ENCODE measurements around the gene ANO7. TPM values are rescaled to one million over a fixed set of nuclear protein-coding genes. Genes with fewer than 3 reads are reported as not detected.
A peak's percentile ranks its signal among the peaks of the same experiment; 100 is the strongest.
"Not testable (repeated sequence)": the region's sequence is repeated elsewhere in the genome, so short reads cannot be mapped to it uniquely, and the experiment has no call there.

ANO7 gene
- total RNA-seq, 1 experiment from 2014 or later: 5.2 TPM

DNA sequence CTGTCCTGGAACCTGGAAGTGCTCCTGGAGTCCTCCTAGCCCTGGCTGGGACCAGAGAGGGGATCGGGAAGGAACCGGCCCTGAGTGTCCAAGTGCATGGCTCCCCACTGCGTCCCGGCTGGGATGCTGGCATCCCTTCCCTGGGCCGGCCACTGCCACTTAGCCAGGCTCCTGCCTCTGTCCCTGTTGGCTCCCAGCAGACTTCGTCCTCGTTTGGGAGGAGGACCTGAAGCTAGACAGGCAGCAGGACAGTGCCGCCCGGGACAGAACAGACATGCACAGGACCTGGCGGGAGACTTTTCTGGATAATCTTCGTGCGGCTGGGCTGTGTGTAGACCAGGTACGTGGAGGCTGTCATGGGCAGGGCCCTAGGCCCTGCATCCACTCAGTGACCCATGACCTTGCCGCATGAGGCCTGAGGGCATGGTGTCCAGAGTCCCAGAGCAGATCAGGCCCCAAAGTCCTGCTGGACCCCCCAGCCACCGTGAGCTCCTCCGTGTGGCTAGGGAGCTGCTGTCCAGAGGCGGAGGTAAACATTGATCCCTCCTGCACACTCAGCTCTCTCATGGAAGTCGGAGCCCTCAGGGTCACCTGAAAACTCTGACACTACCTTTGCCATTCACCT is 7.1 kb downstream of the ANO7 start:
- Mint-ChIP-seq H3K27ac (no peak overlapping the region), H3K4me1 (peaks cover 0 to 4% of the 10 kb centered on the region in 2 experiments; a peak in 1 of 4 replicates), H3K9me3 (no peaks in the 10 kb centered on the region), H3K36me3 (ENCODE audit: insufficient read depth in 1 of 3, low read depth in 3 of 3) (no peaks in the 10 kb centered on the region), H3K4me3 (no peak overlapping the region), H3K27me3 (ENCODE audit: low read depth) (no peaks in the 10 kb centered on the region; the same call in 1 of the 2 replicates)
- no peak overlapping the region for H2AFZ ChIP-seq (ENCODE audit: low read length)
- peak; percentile 24 for DNase-seq
- H3K4ac ChIP-seq (ENCODE audit: low read depth, low read length): no peak overlapping the region
- no peaks in the 10 kb centered on the region for H3K9me3 ChIP-seq (ENCODE audit: control insufficient read depth, low read depth, low read length)
- H3K27me3 ChIP-seq (ENCODE audit: insufficient read depth, low read length): no peaks in the 10 kb centered on the region
- H3K9ac ChIP-seq (ENCODE audit: extremely low read depth, insufficient read length, low read length): no peak overlapping the region
- H3K4me2 ChIP-seq (ENCODE audit: insufficient read depth, insufficient read length, low read length): no peak overlapping the region
- H4K91ac ChIP-seq (ENCODE audit: insufficient read length, low read depth, low read length): no peak overlapping the region
- TF ChIP-seq CTCF (conservative IDR thresholded peaks at IDR 0.05): no peak
- no peak overlapping the region for H3K23ac ChIP-seq (ENCODE audit: insufficient read length, low read depth, low read length)
- H2BK12ac ChIP-seq (ENCODE audit: insufficient read length, low read depth, low read length): no peak overlapping the region
- no peaks in the 10 kb centered on the region for H3K79me2 ChIP-seq (ENCODE audit: insufficient read depth, low read length)
- no peak overlapping the region for H4K5ac ChIP-seq (ENCODE audit: insufficient read length, low read depth, low read length)
- no peaks in the 10 kb centered on the region for H4K20me1 ChIP-seq (ENCODE audit: control insufficient read depth, insufficient read depth, insufficient read length)
- H2BK120ac ChIP-seq (ENCODE audit: low read depth, low read length, poor library complexity, severe bottlenecking): no peak overlapping the region
- no peak overlapping the region for H2BK20ac ChIP-seq (ENCODE audit: low read depth, low read length, poor library complexity, severe bottlenecking)
- no peaks in the 10 kb centered on the region for H3K79me1 ChIP-seq (ENCODE audit: insufficient read depth, low read depth, low read length, poor library complexity, severe bottlenecking)
- no peak overlapping the region for H3K18ac ChIP-seq (ENCODE audit: insufficient read length, low read depth, low read length)
- H3K27ac ChIP-seq (ENCODE audit: insufficient read length, low read depth, low read length): no peak overlapping the region
- H3K56ac ChIP-seq (ENCODE audit: insufficient read length, low read depth, low read length): no peak overlapping the region
- no peak overlapping the region for H3T11ph ChIP-seq (ENCODE audit: low read length)
- H2BK15ac ChIP-seq (ENCODE audit: low read depth, low read length): no peak overlapping the region
- WGBS (ENCODE audit: extremely low coverage, insufficient read length, low lambda C conversion rate): no CpG with 5 or more reads among the region's 18 CpGs
- H2BK5ac ChIP-seq (ENCODE audit: insufficient read length, low read length): no peak overlapping the region
- H2AK5ac ChIP-seq (ENCODE audit: insufficient read length, low read length): no peak overlapping the region
- no peaks in the 10 kb centered on the region for H3K23me2 ChIP-seq (ENCODE audit: insufficient read length, low read depth, low read length, poor library complexity, severe bottlenecking)
- H3K14ac ChIP-seq (ENCODE audit: insufficient read depth, low read length): no peak overlapping the region
- no peak overlapping the region for H4K8ac ChIP-seq (replicated peaks; ENCODE audit: insufficient read length, low read depth, low read length)
- H3K4me1 ChIP-seq (ENCODE audit: insufficient read depth, low read length): no peaks in the 10 kb centered on the region

GRCh38 chr2:241197246-241197645 is 8.8 kb downstream of the ANO7 start:
- not testable (repeated sequence) for H4K91ac ChIP-seq (ENCODE audit: insufficient read length, low read depth, low read length); H3K9me3 ChIP-seq (ENCODE audit: control insufficient read depth, low read depth, low read length); H4K5ac ChIP-seq (ENCODE audit: insufficient read length, low read depth, low read length); H2BK120ac ChIP-seq (ENCODE audit: low read depth, low read length, poor library complexity, severe bottlenecking); H3K27ac Mint-ChIP-seq; H3K4me1 Mint-ChIP-seq; H2BK20ac ChIP-seq (ENCODE audit: low read depth, low read length, poor library complexity, severe bottlenecking); H3K79me2 ChIP-seq (ENCODE audit: insufficient read depth, low read length); H3K4me3 Mint-ChIP-seq; H3T11ph ChIP-seq (ENCODE audit: low read length); H3K23me2 ChIP-seq (ENCODE audit: insufficient read length, low read depth, low read length, poor library complexity, severe bottlenecking); H3K27me3 ChIP-seq (ENCODE audit: insufficient read depth, low read length); H3K27me3 Mint-ChIP-seq (ENCODE audit: low read depth); H3K23ac ChIP-seq (ENCODE audit: insufficient read length, low read depth, low read length); H3K4me1 ChIP-seq (ENCODE audit: insufficient read depth, low read length); H3K14ac ChIP-seq (ENCODE audit: insufficient read depth, low read length); H2BK15ac ChIP-seq (ENCODE audit: low read depth, low read length); H3K9ac ChIP-seq (ENCODE audit: extremely low read depth, insufficient read length, low read length); H3K79me1 ChIP-seq (ENCODE audit: insufficient read depth, low read depth, low read length, poor library complexity, severe bottlenecking); H3K18ac ChIP-seq (ENCODE audit: insufficient read length, low read depth, low read length); H3K27ac ChIP-seq (ENCODE audit: insufficient read length, low read depth, low read length); H3K4ac ChIP-seq (ENCODE audit: low read depth, low read length); H3K9me3 Mint-ChIP-seq; H3K36me3 Mint-ChIP-seq (ENCODE audit: insufficient read depth in 1 of 3, low read depth in 3 of 3); H2BK5ac ChIP-seq (ENCODE audit: insufficient read length, low read length); H2AK5ac ChIP-seq (ENCODE audit: insufficient read length, low read length); H2BK12ac ChIP-seq (ENCODE audit: insufficient read length, low read depth, low read length); H3K4me2 ChIP-seq (ENCODE audit: insufficient read depth, insufficient read length, low read length); H2AFZ ChIP-seq (ENCODE audit: low read length); H4K20me1 ChIP-seq (ENCODE audit: control insufficient read depth, insufficient read depth, insufficient read length); H3K56ac ChIP-seq (ENCODE audit: insufficient read length, low read depth, low read length); DNase-seq; H4K8ac ChIP-seq (replicated peaks; ENCODE audit: insufficient read length, low read depth, low read length)
- WGBS (ENCODE audit: extremely low coverage, insufficient read length, low lambda C conversion rate): no CpG with 5 or more reads among the region's 14 CpGs
